ENCODE measurements around the gene ZIC4. TPM values are rescaled to one million over a fixed set of nuclear protein-coding genes. Genes with fewer than 3 reads are reported as not detected.
A peak's percentile ranks its signal among the peaks of the same experiment; 100 is the strongest.

The ZIC4 gene
- total RNA-seq, 2 experiments from 2014 or later, result not detected

DNA sequence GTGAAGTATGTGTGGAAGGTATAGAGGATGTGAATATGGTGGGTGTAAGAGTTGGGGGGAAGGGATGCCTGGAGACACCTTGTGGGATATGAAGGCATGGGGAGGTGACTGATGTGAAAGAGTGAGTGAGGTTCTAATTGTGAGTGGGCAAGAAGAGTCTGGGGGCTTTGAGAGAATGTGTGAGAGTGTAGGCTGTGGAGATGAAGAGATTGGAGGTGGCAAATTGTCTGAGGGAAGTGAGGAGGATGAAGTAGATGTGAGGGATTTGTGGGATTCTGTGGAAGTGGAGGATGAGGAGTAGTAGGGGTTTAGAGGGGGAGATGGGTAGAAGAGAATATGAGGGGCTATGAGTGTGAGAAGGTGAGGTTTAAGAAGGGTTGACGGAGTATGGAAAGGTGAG, 41.6 kb downstream of the ZIC4 start:
- ATAC-seq (ENCODE audit: poor library complexity) (no peak), DNase-seq (no peak)
- intact Hi-C loops (cut with DNase I, micrococcal nuclease), result no loop called here
- H3K4me1 ChIP-seq (ENCODE audit: insufficient read depth, low read length), result no peaks in the 10 kb centered on the region
- H3K9me3 ChIP-seq (ENCODE audit: control insufficient read depth in 1 of 2, insufficient read depth in 1 of 2, low read length in 2 of 2), result peaks cover 3 to 12% of the 10 kb centered on the region in 2 experiments
- Mint-ChIP-seq H3K27me3 (peaks cover 83% of the 10 kb centered on the region), H3K9me3 (peaks cover 7% of the 10 kb centered on the region), H3K4me1 (ENCODE audit: low read depth) (no peaks in the 10 kb centered on the region), H3K36me3 (ENCODE audit: low read depth) (no peaks in the 10 kb centered on the region), H3K4me3 (no peak overlapping the region), H3K27ac (no peak overlapping the region)
- TF ChIP-seq, protein P1, sequence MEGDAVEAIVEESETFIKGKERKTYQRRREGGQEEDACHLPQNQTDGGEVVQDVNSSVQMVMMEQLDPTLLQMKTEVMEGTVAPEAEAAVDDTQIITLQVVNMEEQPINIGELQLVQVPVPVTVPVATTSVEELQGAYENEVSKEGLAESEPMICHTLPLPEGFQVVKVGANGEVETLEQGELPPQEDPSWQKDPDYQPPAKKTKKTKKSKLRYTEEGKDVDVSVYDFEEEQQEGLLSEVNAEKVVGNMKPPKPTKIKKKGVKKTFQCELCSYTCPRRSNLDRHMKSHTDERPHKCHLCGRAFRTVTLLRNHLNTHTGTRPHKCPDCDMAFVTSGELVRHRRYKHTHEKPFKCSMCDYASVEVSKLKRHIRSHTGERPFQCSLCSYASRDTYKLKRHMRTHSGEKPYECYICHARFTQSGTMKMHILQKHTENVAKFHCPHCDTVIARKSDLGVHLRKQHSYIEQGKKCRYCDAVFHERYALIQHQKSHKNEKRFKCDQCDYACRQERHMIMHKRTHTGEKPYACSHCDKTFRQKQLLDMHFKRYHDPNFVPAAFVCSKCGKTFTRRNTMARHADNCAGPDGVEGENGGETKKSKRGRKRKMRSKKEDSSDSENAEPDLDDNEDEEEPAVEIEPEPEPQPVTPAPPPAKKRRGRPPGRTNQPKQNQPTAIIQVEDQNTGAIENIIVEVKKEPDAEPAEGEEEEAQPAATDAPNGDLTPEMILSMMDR (IDR thresholded peaks at IDR 0.05), result no peak
- no peak overlapping the region for H3K4me3 ChIP-seq (ENCODE audit: low read length)
- ChIA-PET POLR2A (no interaction called here), CTCF (no interaction called here)
- no peaks in the 10 kb centered on the region for H3K36me3 ChIP-seq (ENCODE audit: insufficient read depth, low read length)
- no peak overlapping the region for H3K27ac ChIP-seq (ENCODE audit: low read depth in 1 of 2, low read length in 2 of 2)
- peaks cover 27 to 45% of the 10 kb centered on the region in 2 experiments for H3K27me3 ChIP-seq (ENCODE audit: control insufficient read depth in 1 of 2, insufficient read depth in 2 of 2, low read length in 2 of 2)

DNA sequence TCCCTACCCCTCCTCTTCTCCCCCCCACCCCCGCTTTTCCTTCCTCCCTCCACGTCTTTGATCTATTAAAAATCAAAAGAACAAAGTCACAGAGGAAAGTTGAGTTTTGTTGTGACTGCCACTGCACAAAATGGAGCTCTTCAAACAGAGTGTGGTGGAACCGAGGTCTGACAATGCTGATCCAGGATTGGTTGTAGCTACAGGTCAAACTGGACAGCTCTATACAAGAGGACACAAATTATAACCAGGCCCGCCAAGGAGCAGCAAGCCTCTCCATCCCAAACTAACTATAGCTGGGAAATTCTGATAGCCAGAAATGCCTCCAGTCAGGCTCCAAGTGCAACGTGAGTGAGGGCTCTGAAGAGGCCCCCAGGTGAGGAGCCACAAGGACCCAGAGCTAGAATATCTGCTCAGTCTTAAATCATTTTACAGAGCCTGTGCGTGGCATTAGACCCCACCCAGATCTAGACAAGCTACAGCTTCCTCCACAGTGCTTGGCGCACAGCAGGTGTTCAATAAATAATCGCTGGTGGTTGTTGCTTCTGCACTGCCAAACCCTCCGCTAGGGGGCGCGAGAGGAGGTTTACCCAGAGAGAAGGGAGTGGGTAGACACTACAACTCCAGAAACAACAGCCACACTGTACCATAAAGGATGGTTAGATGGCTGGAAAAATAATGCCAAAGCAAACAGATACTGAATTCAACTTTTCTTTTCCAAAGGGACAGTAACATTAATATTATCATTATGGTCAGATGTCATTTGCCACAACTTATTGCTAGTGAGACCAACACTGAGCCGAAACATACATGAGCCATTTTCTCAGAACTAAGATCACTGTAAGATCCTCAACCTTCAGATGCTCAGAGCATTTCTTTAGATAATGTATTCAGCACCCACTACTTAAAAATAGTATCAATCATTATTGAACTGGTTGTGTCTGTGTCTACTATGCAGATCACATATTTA, 44.6 kb downstream of the ZIC4 start:
- intact Hi-C loops (cut with DNase I, micrococcal nuclease), result no loop called here
- no peaks in the 10 kb centered on the region for H3K4me1 Mint-ChIP-seq (ENCODE audit: low read depth)
- Histone ChIP-seq H3K36me3 (ENCODE audit: insufficient read depth, low read length) (no peaks in the 10 kb centered on the region), H3K4me1 (ENCODE audit: insufficient read depth, low read length) (no peaks in the 10 kb centered on the region), H3K27ac (ENCODE audit: low read depth in 1 of 2, low read length in 2 of 2) (no peak overlapping the region), H3K4me3 (ENCODE audit: low read length) (no peak overlapping the region), H3K27me3 (ENCODE audit: control insufficient read depth in 1 of 2, insufficient read depth in 2 of 2, low read length in 2 of 2) (peaks cover 48 to 55% of the 10 kb centered on the region in 2 experiments), H3K9me3 (ENCODE audit: control insufficient read depth in 1 of 2, insufficient read depth in 1 of 2, low read length in 2 of 2) (peaks cover 5 to 22% of the 10 kb centered on the region in 2 experiments)
- ATAC-seq (ENCODE audit: poor library complexity) (no peak), DNase-seq (peak in 3 of 14 experiments; percentile 3 to 10 (median 5))
- H3K27me3 Mint-ChIP-seq, result peaks cover 83% of the 10 kb centered on the region
- H3K4me3 Mint-ChIP-seq, result no peak overlapping the region
- POLR2A ChIA-PET, result no interaction called here
- TF ChIP-seq, protein P1 (IDR thresholded peaks at IDR 0.05), result peak; percentile 11
- no peak overlapping the region for H3K27ac Mint-ChIP-seq
- CTCF ChIA-PET, result no interaction called here
- no peaks in the 10 kb centered on the region for H3K36me3 Mint-ChIP-seq (ENCODE audit: low read depth)
- H3K9me3 Mint-ChIP-seq, result peaks cover 9% of the 10 kb centered on the region

DNA sequence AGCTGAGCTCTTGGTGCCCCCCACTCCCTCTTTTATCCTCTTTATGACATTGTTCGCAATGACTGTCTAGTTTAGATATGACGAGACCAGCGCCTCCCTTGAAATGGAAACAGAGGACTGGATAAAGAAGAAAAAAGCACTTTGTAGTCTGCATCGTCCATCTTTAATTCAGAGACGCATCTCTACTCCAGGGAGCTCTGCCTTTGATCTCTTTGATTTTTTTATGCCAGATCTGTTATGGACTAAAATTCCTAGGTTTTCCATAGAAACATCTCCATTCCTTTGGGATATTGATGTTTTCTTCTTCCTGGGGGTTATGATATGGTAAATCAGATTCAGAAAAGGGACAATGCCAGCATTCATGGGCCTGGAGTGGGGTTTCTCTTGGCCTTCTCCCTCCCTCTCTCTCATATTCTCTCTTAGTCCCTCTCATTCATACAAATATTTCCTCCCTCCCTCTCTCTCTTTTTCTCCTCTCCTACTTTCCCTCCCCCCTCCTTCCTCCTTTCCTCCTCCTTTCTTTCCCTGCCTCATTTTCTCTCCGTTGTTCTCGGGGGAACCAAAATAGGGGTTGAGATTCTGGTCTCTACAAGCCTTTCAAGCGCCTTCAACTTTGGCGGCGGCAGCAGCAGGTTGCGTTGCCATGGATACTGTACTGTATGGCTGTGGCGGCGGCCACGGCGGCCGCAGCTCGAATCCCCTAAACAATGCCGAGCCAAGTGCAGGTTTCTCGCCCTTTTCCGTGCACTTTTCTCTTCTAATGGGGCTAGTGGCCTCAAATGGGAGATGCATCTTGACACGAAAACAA, 45.5 kb downstream of the ZIC4 start:
- peaks cover 5 to 25% of the 10 kb centered on the region in 2 experiments for H3K9me3 ChIP-seq (ENCODE audit: control insufficient read depth in 1 of 2, insufficient read depth in 1 of 2, low read length in 2 of 2)
- H3K4me1 ChIP-seq (ENCODE audit: insufficient read depth, low read length), result no peaks in the 10 kb centered on the region
- DNase-seq (no peak), ATAC-seq (ENCODE audit: poor library complexity) (no peak)
- Mint-ChIP-seq H3K4me1 (ENCODE audit: low read depth) (no peaks in the 10 kb centered on the region), H3K36me3 (ENCODE audit: low read depth) (no peaks in the 10 kb centered on the region), H3K27ac (no peak overlapping the region), H3K4me3 (no peak overlapping the region), H3K9me3 (peaks cover 11% of the 10 kb centered on the region), H3K27me3 (peaks cover 87% of the 10 kb centered on the region)
- peaks cover 56 to 64% of the 10 kb centered on the region in 2 experiments for H3K27me3 ChIP-seq (ENCODE audit: control insufficient read depth in 1 of 2, insufficient read depth in 2 of 2, low read length in 2 of 2)
- CTCF ChIA-PET, result no interaction called here
- H3K4me3 ChIP-seq (ENCODE audit: low read length), result no peak overlapping the region
- POLR2A ChIA-PET, result no interaction called here
- H3K36me3 ChIP-seq (ENCODE audit: insufficient read depth, low read length), result no peaks in the 10 kb centered on the region
- intact Hi-C loops (cut with DNase I, micrococcal nuclease), result no loop called here
- TF ChIP-seq, protein P1 (IDR thresholded peaks at IDR 0.05), result no peak
- H3K27ac ChIP-seq (ENCODE audit: low read depth in 1 of 2, low read length in 2 of 2), result no peak overlapping the region
